Activated T-cell treated with anti-CD3 and anti-CD28 coated beads, Interleukin-2, amount 50 U/mL, for 4 hours (primary cell): ENCODE data around the gene ASTN1. TPM values are rescaled to one million over a fixed set of nuclear protein-coding genes. Genes with fewer than 3 reads are reported as not detected.

Source experiments
- total RNA-seq, 3 donors: library from RNA; stranded (reverse); gene quantifications; one replicate each; pipeline ENCODE4 v1.2.1, GENCODE V29; 2021

Gene ASTN1
- total RNA-seq, 3 donors from 2014 or later = not detected

Other genes with a start within 250 kb of the ASTN1 start
- not detected for gene BRINP2, start 6.2 kb upstream of the ASTN1 start, total RNA-seq